Neural crest cell (in vitro differentiated cells): ENCODE results near the gene CCDC184. TPM values are rescaled to one million over a fixed set of nuclear protein-coding genes. Genes with fewer than 3 reads are reported as not detected.

Source experiments
- DNase-seq: peaks from one replicate; pipeline ENCODE4 v3.0.0; 2021; ENCODE audit warnings: low read depth, mixed read lengths, low spot score
- H3K27ac Mint-ChIP-seq: one replicate; pipeline ENCODE4 v1.8.0; 2021; ENCODE audit warnings: mild to moderate bottlenecking, mixed read lengths; ENCODE audit not compliant: unreplicated experiment
- H3K27me3 Mint-ChIP-seq: 2 replicates; pipeline ENCODE4 v1.8.0; 2021; ENCODE audit warnings: low read depth, mild to moderate bottlenecking, mixed read lengths
- H3K36me3 Mint-ChIP-seq: 2 replicates; pipeline ENCODE4 v1.8.0; 2021; ENCODE audit warnings: low read depth, mild to moderate bottlenecking, mixed read lengths
- H3K4me1 Mint-ChIP-seq: 2 replicates; pipeline ENCODE4 v1.8.0; 2021; ENCODE audit warnings: mixed read lengths
- H3K4me3 Mint-ChIP-seq: one replicate; pipeline ENCODE4 v1.8.0; 2021; ENCODE audit warnings: mild to moderate bottlenecking, mixed read lengths
- H3K9me3 Mint-ChIP-seq: 2 replicates; pipeline ENCODE4 v1.8.0; 2021; ENCODE audit warnings: mixed read lengths
- CTCF ChIP-seq: fragments of 200-600 bp; sonication (generic); conservative IDR thresholded peaks from 2 replicates; pipeline ENCODE4 v1.5.0; 2021; ENCODE audit warnings: antibody characterized with exemption, mild to moderate bottlenecking
- total RNA-seq: library from RNA; stranded (reverse); gene quantifications from 2 replicates; pipeline ENCODE4 v1.2.1, GENCODE V29; 2021

The CCDC184 gene
- total RNA-seq, 1 donor from 2014 or later, result 12.6 TPM

- H3K9me3 Mint-ChIP-seq, result no peaks in the 10 kb centered on the region
- DNase-seq, result no peak
- no peaks in the 10 kb centered on the region for H3K36me3 Mint-ChIP-seq
- H3K27me3 Mint-ChIP-seq, result peaks cover 50% of the 10 kb centered on the region
- no peak overlapping the region for H3K27ac Mint-ChIP-seq
- TF ChIP-seq CTCF, result no peak
- H3K4me1 Mint-ChIP-seq, result peaks cover 25% of the 10 kb centered on the region
- no peak overlapping the region for H3K4me3 Mint-ChIP-seq
Measured at GRCh38 chr12:48187916-48188695, 4.7 kb downstream of the CCDC184 start.

DNA sequence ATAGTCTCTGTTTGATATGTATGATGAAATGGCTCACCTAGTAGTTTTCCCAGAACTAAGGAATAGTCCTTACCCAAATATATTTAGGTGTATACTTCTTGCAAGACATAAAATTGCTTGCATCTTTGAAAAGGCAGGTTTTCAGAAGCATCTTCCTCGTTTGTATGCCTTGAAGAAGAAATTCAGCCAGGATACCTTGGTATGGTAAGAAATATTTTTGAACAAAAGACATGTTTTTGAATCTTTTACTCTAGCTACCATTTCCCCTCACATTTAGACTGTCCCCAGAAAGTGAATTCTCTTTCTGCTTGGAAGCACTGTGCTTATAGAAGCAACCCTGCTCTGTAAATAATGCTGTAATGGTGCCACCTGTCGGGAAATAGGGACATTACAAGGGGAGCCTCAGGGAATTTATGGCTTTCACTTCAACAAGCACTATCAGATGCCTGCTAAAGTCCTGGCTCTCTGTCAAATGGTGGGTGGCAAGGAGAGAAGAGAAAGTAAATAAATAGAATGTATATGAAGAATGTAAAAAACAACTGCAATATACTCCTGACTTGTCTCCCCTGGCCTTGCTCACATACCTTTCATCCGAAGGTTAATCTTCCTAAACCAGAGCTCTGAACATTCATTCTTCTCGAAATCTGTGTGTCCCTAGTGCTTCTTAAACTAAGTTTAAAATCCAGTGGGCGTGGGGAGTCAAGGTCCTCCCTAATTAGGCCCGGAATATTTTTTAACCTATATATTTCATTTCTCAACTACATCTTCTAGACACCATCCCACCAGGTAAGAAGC is 6.1 kb downstream of the CCDC184 start:
- H3K4me3 Mint-ChIP-seq, result peak overlapping the region; percentile 7
- peak; percentile 86 for TF ChIP-seq CTCF
- peaks cover 49% of the 10 kb centered on the region for H3K27me3 Mint-ChIP-seq
- peak; percentile 81 for DNase-seq
- H3K9me3 Mint-ChIP-seq, result no peaks in the 10 kb centered on the region
- no peak overlapping the region for H3K27ac Mint-ChIP-seq
- peaks cover 20% of the 10 kb centered on the region for H3K4me1 Mint-ChIP-seq
- H3K36me3 Mint-ChIP-seq, result no peaks in the 10 kb centered on the region

- TF ChIP-seq CTCF, result no peak
- H3K4me1 Mint-ChIP-seq, result peaks cover 5% of the 10 kb centered on the region
- no peaks in the 10 kb centered on the region for H3K9me3 Mint-ChIP-seq
- H3K4me3 Mint-ChIP-seq, result no peak overlapping the region
- DNase-seq, result no peak
- no peak overlapping the region for H3K27ac Mint-ChIP-seq
- H3K27me3 Mint-ChIP-seq, result peaks cover 40% of the 10 kb centered on the region
- no peaks in the 10 kb centered on the region for H3K36me3 Mint-ChIP-seq
Measured at GRCh38 chr12:48191096-48191495, 7.7 kb downstream of the CCDC184 start.

- Mint-ChIP-seq H3K27ac (no peak overlapping the region), H3K4me3 (no peak overlapping the region), H3K9me3 (no peaks in the 10 kb centered on the region), H3K27me3 (peaks cover 36% of the 10 kb centered on the region), H3K4me1 (peaks cover 5% of the 10 kb centered on the region), H3K36me3 (no peaks in the 10 kb centered on the region)
- DNase-seq, result no peak
- no peak for TF ChIP-seq CTCF
Measured at GRCh38 chr12:48192861-48193260, 9.4 kb downstream of the CCDC184 start.

- peaks cover 36% of the 10 kb centered on the region for H3K27me3 Mint-ChIP-seq
- no peak overlapping the region for H3K4me3 Mint-ChIP-seq
- no peak for TF ChIP-seq CTCF
- no peaks in the 10 kb centered on the region for H3K9me3 Mint-ChIP-seq
- DNase-seq, result no peak
- H3K36me3 Mint-ChIP-seq, result no peaks in the 10 kb centered on the region
- H3K4me1 Mint-ChIP-seq, result peaks cover 5% of the 10 kb centered on the region
- H3K27ac Mint-ChIP-seq, result no peak overlapping the region
Measured at GRCh38 chr12:48193623-48194022, 10.2 kb downstream of the CCDC184 start.
